Loucy (cell line): ENCODE data around the gene PTPRN2.
"Not testable (repeated sequence)": the region's sequence is repeated elsewhere in the genome, so short reads cannot be mapped to it uniquely, and the experiment has no call there.

ENCODE experiments used
- H2AFZ ChIP-seq: fragments of 200-600 bp; sonication (generic); 2 replicates; pipeline ENCODE4 v1.6.0; 2016; ENCODE audit warnings: antibody characterized with exemption, mild to moderate bottlenecking, low read length, moderate library complexity
- H3F3A ChIP-seq: fragments of 200-600 bp; 2 replicates; pipeline ENCODE4 v1.6.0; 2016; ENCODE audit warnings: antibody characterized with exemption, low read depth, mild to moderate bottlenecking
- H3K27me3 ChIP-seq: fragments of 200-600 bp; sonication (generic); 2 replicates; pipeline ENCODE4 v1.6.1; 2014; ENCODE audit warnings: low read length, mild to moderate bottlenecking; ENCODE audit not compliant: insufficient read depth, poor library complexity, severe bottlenecking
- H3K36me3 ChIP-seq: fragments of 200-600 bp; sonication (generic); 2 replicates; pipeline ENCODE4 v1.6.1; 2016; ENCODE audit warnings: low read length; ENCODE audit not compliant: insufficient read depth
- H3K4me1 ChIP-seq: fragments of 200-600 bp; sonication (generic); 2 replicates; pipeline ENCODE4 v1.5.1; 2014; ENCODE audit warnings: low read length, mild to moderate bottlenecking; ENCODE audit not compliant: insufficient read depth, poor library complexity, severe bottlenecking
- H3K4me2 ChIP-seq: fragments of 200-600 bp; sonication (generic); 2 replicates; pipeline ENCODE4 v1.6.0; 2014; ENCODE audit warnings: antibody characterized with exemption, low read length, low read depth, mild to moderate bottlenecking; ENCODE audit not compliant: poor library complexity, severe bottlenecking
- H3K4me3 ChIP-seq: fragments of 200-600 bp; sonication (generic); 2 replicates; pipeline ENCODE4 v1.5.1; 2014; ENCODE audit warnings: low read length, mild to moderate bottlenecking, mixed read lengths; ENCODE audit not compliant: poor library complexity, severe bottlenecking
- H3K79me2 ChIP-seq: fragments of 200-600 bp; sonication (generic); 2 replicates; pipeline ENCODE4 v1.6.1; 2014; ENCODE audit warnings: low read length; ENCODE audit not compliant: insufficient read depth
- H3K9ac ChIP-seq: fragments of 200-600 bp; sonication (generic); 2 replicates; pipeline ENCODE4 v1.6.0; 2014; ENCODE audit warnings: mild to moderate bottlenecking, low read depth, low read length, moderate library complexity; ENCODE audit not compliant: poor library complexity, severe bottlenecking
- H3K9me2 ChIP-seq: fragments of 200-600 bp; sonication (generic); replicated peaks from 2 replicates; pipeline ENCODE4 v1.6.1; 2016; ENCODE audit warnings: low read depth, low read length, mixed read lengths
- H3K9me3 ChIP-seq: fragments of 200-600 bp; sonication (generic); 2 replicates; pipeline ENCODE4 v1.6.1; 2014; ENCODE audit warnings: mild to moderate bottlenecking, antibody characterized with exemption, low read length, low read depth; ENCODE audit not compliant: insufficient read depth
- H4K20me1 ChIP-seq: fragments of 200-600 bp; sonication (generic); 2 replicates; pipeline ENCODE4 v1.6.0; 2014; ENCODE audit warnings: antibody characterized with exemption, low read length, mild to moderate bottlenecking; ENCODE audit not compliant: insufficient read depth, poor library complexity, severe bottlenecking
- CTCF ChIP-seq: fragments of 200-600 bp; sonication (generic); conservative IDR thresholded peaks from 2 replicates; pipeline ENCODE4 v1.5.1; 2014; ENCODE audit warnings: mild to moderate bottlenecking, antibody characterized with exemption, low read length
- EZH2phosphoT487 ChIP-seq: fragments of 200-600 bp; IDR thresholded peaks from 2 replicates; pipeline ENCODE4 v1.6.1; 2018; ENCODE audit warnings: antibody characterized with exemption, mild to moderate bottlenecking, moderate library complexity, borderline replicate concordance

The PTPRN2 gene

GRCh38 chr7:157490465-157490912 lies 1097.1 kb downstream of the PTPRN2 start:
- no peak overlapping the region for H3K4me2 ChIP-seq

GRCh38 chr7:157489870-157490269 lies 1097.8 kb downstream of the PTPRN2 start:
- not testable (repeated sequence) for H3K9me3 ChIP-seq, H3K9ac ChIP-seq, H3K4me2 ChIP-seq

More at GRCh38 chr7:157490465-157490912, 1097.1 kb downstream of the PTPRN2 start:
- Histone ChIP-seq H3K9ac (no peak overlapping the region), H3K27me3 (no peaks in the 10 kb centered on the region), H3K36me3 (no peaks in the 10 kb centered on the region), H3F3A (no peaks in the 10 kb centered on the region), H3K9me2 (no peaks in the 10 kb centered on the region), H3K79me2 (no peaks in the 10 kb centered on the region), H3K9me3 (no peaks in the 10 kb centered on the region), H2AFZ (no peak overlapping the region), H4K20me1 (no peaks in the 10 kb centered on the region), H3K4me3 (no peak overlapping the region), H3K4me1 (peaks cover 4% of the 10 kb centered on the region)
- no peak for TF ChIP-seq EZH2phosphoT487
- TF ChIP-seq CTCF = no peak

More at GRCh38 chr7:157489870-157490269, 1097.8 kb downstream of the PTPRN2 start:
- H3F3A ChIP-seq, H3K9me2 ChIP-seq, H3K4me1 ChIP-seq, H2AFZ ChIP-seq, H3K27me3 ChIP-seq, H3K4me3 ChIP-seq, H4K20me1 ChIP-seq, H3K36me3 ChIP-seq, H3K79me2 ChIP-seq: not testable (repeated sequence)
